H1 (cell line): ENCODE results near the gene GGA1. TPM values are rescaled to one million over a fixed set of nuclear protein-coding genes. Genes with fewer than 3 reads are reported as not detected.
A peak's percentile ranks its signal among the peaks of the same experiment; 100 is the strongest.

ENCODE experiments used
- CTCF ChIA-PET: fragments of 300-600 bp; sonication (Branson Sonifier 250); formaldehyde crosslinking; loops from one replicate; lab custom pipeline; 2021; ENCODE audit not compliant: partially characterized antibody; lab: Charles Lee
- POLR2A ChIA-PET: fragments of 300-600 bp; sonication (Branson Sonifier 250); formaldehyde crosslinking; loops from one replicate; lab custom pipeline; 2021; ENCODE audit warnings: inconsistent platforms; ENCODE audit not compliant: partially characterized antibody; lab: Charles Lee
- DNase-seq, 2 experiments: peaks; one replicate each; pipeline versions ENCODE4 v3.0.0 to v3.0.0-alpha.2; 2010 to 2022; ENCODE audit warnings: low spot score in 2 of 2, low read depth in 1 of 2, mixed read lengths in 1 of 2
- FAIRE-seq: peaks from 2 replicates; lab custom pipeline; 2011; peaks lifted over from hg19 to GRCh38; lab: Jason Lieb, UNC
- H2AFZ ChIP-seq: 2 replicates; pipeline ENCODE4 v1.8.1; 2012; ENCODE audit warnings: low read length, inconsistent platforms
- H2AK5ac ChIP-seq: 2 replicates; pipeline ENCODE4 v1.6.1; 2013; ENCODE audit warnings: low read depth, low read length
- H2BK120ac ChIP-seq: replicated peaks from 2 replicates; pipeline ENCODE3; 2013; ENCODE audit warnings: low read depth, low read length, inconsistent platforms
- H2BK12ac ChIP-seq: 2 replicates; pipeline ENCODE4 v1.6.1; 2013; ENCODE audit warnings: low read depth, low read length
- H2BK15ac ChIP-seq: 2 replicates; pipeline ENCODE4 v1.6.1; 2013; ENCODE audit warnings: low read length
- H2BK20ac ChIP-seq: 2 replicates; pipeline ENCODE4 v1.6.1; 2013; ENCODE audit warnings: low read length
- H2BK5ac ChIP-seq: 2 replicates; pipeline ENCODE4 v1.6.1; 2013; ENCODE audit warnings: low read depth, low read length
- H3K14ac ChIP-seq: 2 replicates; pipeline ENCODE4 v1.6.1; 2013; ENCODE audit warnings: inconsistent platforms; ENCODE audit not compliant: insufficient read length
- H3K18ac ChIP-seq: 2 replicates; pipeline ENCODE4 v1.6.1; 2013; ENCODE audit warnings: low read length; ENCODE audit errors: extremely low read depth
- H3K23ac ChIP-seq: 2 replicates; pipeline ENCODE4 v1.6.1; 2013; ENCODE audit warnings: inconsistent platforms; ENCODE audit not compliant: insufficient read length
- H3K23me2 ChIP-seq: 2 replicates; pipeline ENCODE4 v1.6.1; 2013; ENCODE audit warnings: low read depth, low read length
- H3K27ac ChIP-seq: 2 replicates; pipeline ENCODE4 v1.6.1; 2011; ENCODE audit warnings: low read depth, low read length, inconsistent platforms
- H3K27me3 ChIP-seq, 4 experiments: replicated peaks in 1 of 4; 1 replicate in 1 of 4; 2 replicates in 3 of 4; pipeline versions ENCODE4 v1.6.1 to v1.8.1; 2011 to 2013; ENCODE audit warnings: low read length in 3 of 4, mild to moderate bottlenecking in 3 of 4, inconsistent platforms in 2 of 4, mixed read lengths in 2 of 4, moderate library complexity in 1 of 4; ENCODE audit not compliant: control insufficient read depth in 3 of 4, insufficient read depth in 3 of 4; ENCODE audit errors: extremely low read depth in 1 of 4
- H3K36me3 ChIP-seq, 4 experiments: 2 replicates each; pipeline versions ENCODE4 v1.6.1 to v1.8.1; 2011 to 2013; ENCODE audit warnings: mild to moderate bottlenecking in 4 of 4, low read length in 3 of 4, moderate library complexity in 2 of 4, control low read depth in 1 of 4, inconsistent platforms in 1 of 4; ENCODE audit not compliant: insufficient read depth in 4 of 4, control insufficient read depth in 2 of 4
- H3K4ac ChIP-seq: replicated peaks from 2 replicates; pipeline ENCODE3; 2013; ENCODE audit warnings: low read length, low read depth, mixed read lengths, inconsistent platforms; ENCODE audit not compliant: insufficient read length
- H3K4me1 ChIP-seq, 4 experiments: replicated peaks in 1 of 4; 1 replicate in 1 of 4; 2 replicates in 3 of 4; pipeline versions ENCODE4 v1.6.1 to v1.8.1; 2011 to 2013; ENCODE audit warnings: low read length in 3 of 4, inconsistent platforms in 2 of 4, mixed read lengths in 1 of 4; ENCODE audit not compliant: insufficient read depth in 4 of 4, control insufficient read depth in 3 of 4
- H3K4me2 ChIP-seq, 2 experiments: 2 replicates each; pipeline versions ENCODE4 v1.6.1 to v1.8.1; 2011 to 2013; ENCODE audit warnings: low read depth in 2 of 2, low read length in 2 of 2, control low read depth in 1 of 2, inconsistent platforms in 1 of 2, mild to moderate bottlenecking in 1 of 2; ENCODE audit not compliant: insufficient read depth in 1 of 2
- H3K4me3 ChIP-seq, 4 experiments: fragments of 200-600, 300-600 bp in 1 of 4; sonication (generic), shearing (Covaris generic), sonication (Bioruptor Twin) in 1 of 4; 2 replicates each; pipeline versions ENCODE4 v1.5.1 to v1.8.1; 2011 to 2016; ENCODE audit warnings: low read length in 4 of 4, low read depth in 3 of 4, control low read depth in 2 of 4, inconsistent platforms in 2 of 4, mild to moderate bottlenecking in 2 of 4, mixed read lengths in 1 of 4, moderate library complexity in 1 of 4; ENCODE audit not compliant: insufficient read depth in 2 of 4; ENCODE audit errors: extremely low read depth in 1 of 4
- H3K56ac ChIP-seq: replicated peaks from 2 replicates; pipeline ENCODE3; 2013; ENCODE audit warnings: low read depth, mild to moderate bottlenecking, mixed read lengths, low read length, inconsistent platforms; ENCODE audit not compliant: insufficient read length
- H3K79me1 ChIP-seq: 2 replicates; pipeline ENCODE4 v1.6.1; 2013; ENCODE audit warnings: low read depth, low read length, control low read depth
- H3K79me2 ChIP-seq, 2 experiments: 2 replicates each; pipeline versions ENCODE4 v1.6.1 to v1.8.1; 2012 to 2013; ENCODE audit warnings: low read length in 2 of 2, mild to moderate bottlenecking in 2 of 2, inconsistent platforms in 1 of 2; ENCODE audit not compliant: insufficient read depth in 2 of 2, control insufficient read depth in 1 of 2
- H3K9ac ChIP-seq, 4 experiments: replicated peaks in 1 of 4; 1 replicate in 1 of 4; 2 replicates in 3 of 4; pipeline versions ENCODE4 v1.6.1 to v1.8.1; 2011 to 2013; ENCODE audit warnings: low read depth in 3 of 4, low read length in 3 of 4, control low read depth in 2 of 4, mild to moderate bottlenecking in 2 of 4, moderate library complexity in 2 of 4, inconsistent platforms in 1 of 4; ENCODE audit errors: extremely low read depth in 1 of 4
- H3K9me3 ChIP-seq, 2 experiments: 2 replicates each; pipeline versions ENCODE4 v1.6.1 to v1.8.1; 2012 to 2013; ENCODE audit warnings: mild to moderate bottlenecking in 2 of 2, moderate library complexity in 2 of 2, control low read depth in 1 of 2, inconsistent platforms in 1 of 2, low read depth in 1 of 2, low read length in 1 of 2, mixed read lengths in 1 of 2; ENCODE audit not compliant: insufficient read depth in 2 of 2
- H4K20me1 ChIP-seq, 2 experiments: replicated peaks in 1 of 2; 2 replicates each; pipeline versions ENCODE3 to v1.8.1; 2011 to 2013; ENCODE audit warnings: inconsistent platforms in 2 of 2, low read length in 2 of 2, mild to moderate bottlenecking in 1 of 2; ENCODE audit not compliant: insufficient read depth in 2 of 2, control insufficient read depth in 1 of 2
- H4K5ac ChIP-seq: 2 replicates; pipeline ENCODE4 v1.6.1; 2013; ENCODE audit warnings: low read length, low read depth, mixed read lengths, inconsistent platforms; ENCODE audit not compliant: insufficient read length
- H4K8ac ChIP-seq: 2 replicates; pipeline ENCODE4 v1.8.0; 2013; ENCODE audit warnings: mild to moderate bottlenecking, moderate library complexity, low read length, inconsistent platforms; ENCODE audit not compliant: insufficient read depth; ENCODE audit errors: extremely low read depth
- H4K91ac ChIP-seq: replicated peaks from 2 replicates; pipeline ENCODE3; 2013; ENCODE audit warnings: low read length, mixed read lengths, inconsistent platforms; ENCODE audit not compliant: insufficient read length
- ATF3 ChIP-seq: IDR thresholded peaks from 2 replicates; pipeline ENCODE4 v1.6.1; 2011; ENCODE audit warnings: low read depth, mild to moderate bottlenecking, low read length; ENCODE audit not compliant: insufficient read depth
- CEBPB ChIP-seq: IDR thresholded peaks from 2 replicates; pipeline ENCODE4 v1.6.1; 2012; ENCODE audit warnings: low read depth, low read length
- EGR1 ChIP-seq: IDR thresholded peaks from 2 replicates; pipeline ENCODE4 v1.6.1; 2011; ENCODE audit warnings: low read depth, low read length, borderline replicate concordance
- EZH2 ChIP-seq: fragments of 200-600 bp; sonication (generic); IDR thresholded peaks from 2 replicates; pipeline ENCODE4 v1.7.1; 2012; ENCODE audit warnings: low read depth, mild to moderate bottlenecking, moderate library complexity, low read length, inconsistent platforms; ENCODE audit not compliant: severe bottlenecking
- FOSL1 ChIP-seq: IDR thresholded peaks from 2 replicates; pipeline ENCODE4 v1.6.1; 2011; ENCODE audit warnings: mild to moderate bottlenecking, low read depth, low read length, moderate library complexity; ENCODE audit not compliant: insufficient read depth
- SAP30 ChIP-seq: fragments of 300-600 bp; sonication (generic); IDR thresholded peaks from 2 replicates; pipeline ENCODE4 v1.7.1; 2012; ENCODE audit warnings: low read length, moderate library complexity, mild to moderate bottlenecking, inconsistent platforms; ENCODE audit not compliant: insufficient read depth, insufficient replicate concordance
- TAF7 ChIP-seq: optimal IDR thresholded peaks from 2 replicates; pipeline ENCODE3; 2011; ENCODE audit warnings: low read depth, mild to moderate bottlenecking, inconsistent platforms, low read length, moderate library complexity, borderline replicate concordance
- TCF12 ChIP-seq: IDR thresholded peaks from 2 replicates; pipeline ENCODE4 v1.6.1; 2011; ENCODE audit warnings: low read depth, mild to moderate bottlenecking, low read length
- USF2 ChIP-seq: IDR thresholded peaks from 2 replicates; pipeline ENCODE4 v1.6.1; 2011; ENCODE audit warnings: low read length, improper control_type of control experiment
- WGBS, 2 experiments: shearing (Covaris generic) in 1 of 2; methylation state at CpG; one replicate each; pipeline versions ENCODE4 v1.1.6 to v1.1.7; 2013 to 2015; ENCODE audit warnings: low lambda C conversion rate in 2 of 2, mixed read lengths in 2 of 2, inconsistent platforms in 1 of 2, low coverage in 1 of 2, missing lambda C conversion rate in 1 of 2; ENCODE audit not compliant: insufficient replicate concordance in 2 of 2, insufficient coverage in 1 of 2, insufficient read length in 1 of 2; ENCODE audit errors: extremely low coverage in 1 of 2, missing lambda C conversion rate in 1 of 2; 5-methylcytosine and 5-hydroxymethylcytosine counted together
- polyA plus RNA-seq, 7 experiments: library from polyadenylated mRNA; depleted of rRNA in 3 of 7; stranded (reverse) in 5 of 7; unstranded in 2 of 7; fragments of >200 nt in 5 of 7; fragments of 200-250 nt in 2 of 7; gene quantifications; 1 replicate in 5 of 7; 2 replicates in 1 of 7; 4 replicates in 1 of 7; pipeline versions ENCODE4 v1.2.1 to v1.2.3, GENCODE V29; 2011 to 2013; ENCODE audit warnings: missing spikeins in 2 of 7, mixed read lengths in 2 of 7
- total RNA-seq: library from RNA; stranded (reverse); fragmentation: NEBNext Ultra II Directional; extraction: Animal tissue kit (Norgen Biotek cat#: 25700); gene quantifications from 2 replicates; pipeline ENCODE4 v1.2.1, GENCODE V29; 2021

Gene GGA1
- total and polyA plus RNA-seq, 2 of the 8 experiments (the other 6 are each of a cell fraction or from before 2014, with no cell fraction given): 49.3 to 57.2 TPM

DNA sequence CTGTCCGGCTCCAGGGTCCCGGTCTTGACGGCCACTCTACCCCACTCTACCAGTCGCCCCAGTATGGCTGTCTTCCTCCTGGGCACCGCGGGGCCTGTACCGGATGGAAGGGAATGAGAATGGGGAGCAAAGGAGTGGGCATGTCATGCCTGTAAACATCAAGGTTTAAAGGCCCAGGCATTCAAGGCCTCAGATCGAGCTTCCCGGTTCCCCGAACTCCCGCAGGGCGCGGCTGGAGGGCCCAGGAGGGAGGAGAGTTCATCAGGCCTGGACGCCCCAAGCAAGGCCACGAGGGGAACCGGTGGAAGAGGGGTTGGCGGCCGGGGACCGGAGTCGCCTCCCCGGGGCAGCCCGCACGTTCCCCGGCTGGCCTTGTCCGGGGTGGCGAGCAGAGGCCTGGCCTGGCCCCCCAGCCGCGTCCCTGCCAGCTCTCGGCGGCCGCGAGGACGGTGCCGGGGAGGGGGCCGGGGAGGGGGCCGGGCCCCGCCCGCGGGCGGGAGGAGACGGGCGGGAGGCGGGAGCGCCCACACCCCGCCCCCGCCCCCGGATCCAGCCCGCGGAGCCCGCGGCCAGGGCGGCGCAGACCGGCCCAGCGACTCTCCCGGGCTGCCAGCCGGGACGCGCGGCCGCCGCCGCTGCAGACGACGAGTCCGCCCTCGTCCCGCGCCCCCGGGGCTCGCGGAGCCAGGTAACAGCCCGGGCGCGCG lies 48.6 kb upstream of the GGA1 start, which contains the start of gene CDC42EP1:
Gene CDC42EP1, plus strand, starts transcription at position 580 of the 707 bp plus-strand sequence. CDS start 5,870 bp downstream, outside the sequence.
- CTCF ChIA-PET: interaction anchor here (39.4 kb wide), 1 partner anchor 15 kb away, joined by 1347 read pairs; no protein-coding TSS in a partner anchor
- FAIRE-seq: no peak
- POLR2A ChIA-PET: interaction anchor here (12.2 kb wide), 1 partner anchor 13 kb away, joined by 198 read pairs; no protein-coding TSS in a partner anchor
- peak; percentile 18 for TF ChIP-seq TAF7
- peak; percentile 50; the same call in 1 of the 2 replicates for TF ChIP-seq EGR1
- TF ChIP-seq CEBPB: no peak
- TF ChIP-seq ATF3: no peak
- TF ChIP-seq TCF12: no peak
- no peak for TF ChIP-seq SAP30
- TF ChIP-seq USF2: no peak
- no peak for TF ChIP-seq EZH2
- no peak for TF ChIP-seq FOSL1

More for the DNA sequence above, 48.6 kb upstream of the GGA1 start, which contains the start of gene CDC42EP1:
- Histone ChIP-seq H3K4me3 (peak within 1 kb of the TSS; percentile 37 to 71 (median 42)), H3K27me3 (peaks cover 6 to 28% (median 16%) of the 10 kb centered on the region in 4 experiments; a peak in 6 of 7 replicates), H4K5ac (no peak within 1 kb of the TSS), H3K56ac (no peak within 1 kb of the TSS), H3K9me3 (no peaks in the 10 kb centered on the region), H2BK12ac (peak within 1 kb of the TSS; percentile 50; the same call in 1 of the 2 replicates), H3K9ac (peak within 1 kb of the TSS in 1 of 4 experiments; percentile 79; a peak in 2 of 7 replicates), H3K4me2 (peak within 1 kb of the TSS; percentile 69 to 78), H2BK20ac (no peak within 1 kb of the TSS), H4K91ac (no peak within 1 kb of the TSS), H2AFZ (no peak within 1 kb of the TSS), H3K79me1 (no peaks in the 10 kb centered on the region), H3K23ac (no peak within 1 kb of the TSS), H4K8ac (peak within 1 kb of the TSS; percentile 79), H2AK5ac (no peak within 1 kb of the TSS), H3K18ac (peak within 1 kb of the TSS; percentile 71), H3K27ac (no peak within 1 kb of the TSS), H2BK15ac (no peak within 1 kb of the TSS), H3K4me1 (peaks cover 11 to 54% (median 22%) of the 10 kb centered on the region in 4 experiments), H2BK5ac (peak within 1 kb of the TSS; percentile 35; the same call in 1 of the 2 replicates), H2BK120ac (no peak within 1 kb of the TSS), H3K14ac (no peak within 1 kb of the TSS), H3K36me3 (no peaks in the 10 kb centered on the region), H3K23me2 (peaks cover 20% of the 10 kb centered on the region), H3K79me2 (no peaks in the 10 kb centered on the region), H4K20me1 (no peaks in the 10 kb centered on the region), H3K4ac (peak within 1 kb of the TSS; percentile 54)
- DNase-seq: peak in 1 of 2 experiments; percentile 78
- 9% methylated on average over 25 of the region's 76 CpGs; no CpG with 5 or more reads in 1 of the 2 experiments for WGBS, 2 experiments
